Measurements from ENCODE around the gene IRF1.

DNA sequence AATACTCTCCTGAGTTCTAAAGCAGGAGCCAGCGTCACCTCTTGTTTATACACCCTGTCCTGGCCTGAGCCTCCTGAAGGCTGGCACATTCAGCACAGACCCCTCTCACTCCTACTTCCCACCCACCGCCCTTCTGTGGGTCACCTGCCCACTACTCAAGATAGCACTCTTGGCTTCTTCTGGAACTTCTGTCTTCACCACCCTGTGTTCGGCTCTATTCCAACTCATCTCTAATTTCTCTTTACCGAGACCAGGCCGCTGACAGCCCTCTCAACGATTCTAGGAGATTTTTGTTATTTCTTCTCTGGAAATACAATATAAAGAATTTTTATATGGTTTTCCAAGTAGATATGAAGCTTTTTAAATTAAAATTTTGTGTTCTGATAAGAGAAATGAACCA lies 57.4 kb downstream of the IRF1 start:
- no peak for TF ChIP-seq GATA2 (IDR thresholded peaks at IDR 0.05; ENCODE audit: low read depth, low read length)
- TF ChIP-seq GATA3 (IDR thresholded peaks at IDR 0.05; ENCODE audit: low read depth, low read length), result no peak

Data from SH-SY5Y (cell line).